GM18511 (cell line): Measurements from ENCODE around the gene SCAND1.
"Not testable (repeated sequence)": the region's sequence is repeated elsewhere in the genome, so short reads cannot be mapped to it uniquely, and the experiment has no call there.

ENCODE experiments used
- ATAC-seq: cut with Tn5 transposase; IDR thresholded peaks from one replicate; pipeline ENCODE4 v1.9.1; 2021; ENCODE audit warnings: mild to moderate bottlenecking, moderate library complexity; ENCODE audit not compliant: unreplicated experiment

The SCAND1 gene

GRCh38 chr20:35954200-35954906 is at the start of gene SCAND1:
Gene SCAND1, minus strand, starts transcription at chr20:35954502. Its CDS starts 218 bp downstream, at chr20:35954284.
- ATAC-seq, result peak; percentile 89

- ATAC-seq, result no peak
These were observed 49.7 kb upstream of the SCAND1 start for GRCh38 chr20:36004045-36004444.

DNA sequence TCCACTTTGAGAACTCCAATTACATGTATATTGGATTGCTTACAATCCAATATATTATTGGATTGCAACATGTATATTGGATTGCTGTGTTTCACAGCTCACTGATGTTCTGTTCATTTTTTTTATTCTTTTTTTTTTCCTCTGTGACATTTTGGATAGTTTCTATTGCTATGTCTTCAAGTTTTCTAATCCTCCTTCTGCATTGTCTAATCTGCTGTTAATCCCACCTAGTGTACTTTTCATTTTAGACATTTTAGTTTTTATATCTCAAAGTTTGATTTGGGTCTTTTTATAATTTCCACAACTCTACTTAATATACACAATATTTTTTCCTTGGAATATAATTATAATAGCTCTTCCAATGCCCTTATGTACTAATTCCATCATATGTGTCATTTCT is 48.6 kb upstream of the SCAND1 start:
- ATAC-seq, result no peak

GRCh38 chr20:36001331-36001730 is 47.0 kb upstream of the SCAND1 start:
- ATAC-seq, result not testable (repeated sequence)

- ATAC-seq, result not testable (repeated sequence)
These were observed 42.2 kb upstream of the SCAND1 start for GRCh38 chr20:35996492-35996891.

DNA sequence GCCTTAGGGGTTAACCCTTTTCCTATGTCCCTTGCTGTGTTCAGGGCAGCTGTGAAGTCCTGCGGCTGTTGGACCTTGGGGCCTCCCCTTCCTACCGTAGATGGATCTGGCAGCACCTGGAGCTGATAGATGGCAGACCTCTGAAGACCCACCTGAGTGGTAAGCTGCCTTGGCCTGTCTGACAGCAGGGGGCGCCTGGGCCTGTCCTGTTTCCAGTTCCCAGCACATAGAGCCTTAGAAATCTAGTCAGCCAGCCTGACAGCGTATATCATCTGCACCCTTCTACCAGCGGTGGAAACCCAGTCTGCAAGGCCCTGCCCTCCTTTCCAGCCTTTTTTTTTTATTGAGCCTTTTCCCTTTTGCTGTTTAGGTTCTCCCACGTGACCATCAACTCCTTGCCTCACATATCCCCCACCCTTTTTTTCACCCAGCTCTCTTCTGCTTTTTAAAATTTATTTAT is 40.7 kb upstream of the SCAND1 start:
- ATAC-seq, result no peak

DNA sequence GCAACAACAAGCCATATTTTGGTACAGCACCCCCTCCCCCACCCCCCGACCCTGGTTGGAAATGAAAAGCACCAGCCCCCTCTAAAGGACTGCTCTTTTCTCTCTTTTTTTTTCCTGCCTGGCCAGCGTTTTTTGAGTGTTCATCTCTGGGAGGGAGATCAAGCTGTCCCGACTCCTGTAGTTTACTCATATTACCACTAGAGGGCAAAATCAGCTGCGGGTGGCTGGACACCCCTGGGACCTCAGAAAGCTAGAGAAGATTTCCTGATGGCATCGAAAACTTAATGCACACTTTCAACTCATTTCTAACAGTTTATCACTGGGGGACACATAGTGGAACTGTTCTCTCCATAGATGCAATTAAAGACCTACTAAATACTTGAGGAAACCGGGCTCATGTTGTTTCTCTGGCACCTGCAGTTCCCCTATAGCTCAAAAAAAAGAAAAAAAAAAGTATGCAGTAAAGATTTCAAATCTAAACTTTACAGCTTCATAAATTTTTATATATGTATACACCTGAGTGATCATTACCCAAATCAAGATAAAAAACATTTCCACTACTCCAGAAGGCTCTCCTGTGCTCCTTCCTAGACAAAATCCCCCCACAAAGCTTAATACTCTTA is 38.5 kb upstream of the SCAND1 start:
- ATAC-seq, result no peak

DNA sequence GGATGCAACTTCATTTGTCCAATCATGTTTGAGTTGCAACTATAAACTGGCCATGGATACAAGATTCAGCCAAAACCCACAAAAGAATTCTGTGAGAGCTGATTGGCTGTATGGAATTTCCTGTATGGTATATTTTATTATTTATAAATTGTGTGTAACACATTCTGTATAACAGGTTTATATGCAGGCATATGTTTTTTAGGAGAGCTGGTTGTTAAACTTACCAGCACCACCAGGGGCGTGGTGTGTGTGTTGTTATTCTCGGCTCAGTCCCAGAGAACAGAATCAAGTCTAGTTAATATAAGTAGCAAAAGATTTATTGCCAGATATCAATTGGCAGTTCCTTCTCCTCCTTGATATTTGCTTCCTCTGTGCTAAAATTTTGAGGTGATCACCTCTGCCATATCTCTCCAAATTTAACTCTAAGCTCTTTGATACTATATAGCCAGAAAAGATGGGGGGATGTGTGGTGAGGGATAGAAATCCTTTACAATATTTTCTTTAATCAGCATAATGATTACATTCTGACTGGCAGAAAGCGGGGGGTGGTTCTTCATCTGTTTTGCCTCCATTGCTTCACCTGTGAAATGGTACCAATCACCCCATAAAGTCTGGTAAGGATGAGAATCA is 37.0 kb upstream of the SCAND1 start:
- no peak for ATAC-seq

DNA sequence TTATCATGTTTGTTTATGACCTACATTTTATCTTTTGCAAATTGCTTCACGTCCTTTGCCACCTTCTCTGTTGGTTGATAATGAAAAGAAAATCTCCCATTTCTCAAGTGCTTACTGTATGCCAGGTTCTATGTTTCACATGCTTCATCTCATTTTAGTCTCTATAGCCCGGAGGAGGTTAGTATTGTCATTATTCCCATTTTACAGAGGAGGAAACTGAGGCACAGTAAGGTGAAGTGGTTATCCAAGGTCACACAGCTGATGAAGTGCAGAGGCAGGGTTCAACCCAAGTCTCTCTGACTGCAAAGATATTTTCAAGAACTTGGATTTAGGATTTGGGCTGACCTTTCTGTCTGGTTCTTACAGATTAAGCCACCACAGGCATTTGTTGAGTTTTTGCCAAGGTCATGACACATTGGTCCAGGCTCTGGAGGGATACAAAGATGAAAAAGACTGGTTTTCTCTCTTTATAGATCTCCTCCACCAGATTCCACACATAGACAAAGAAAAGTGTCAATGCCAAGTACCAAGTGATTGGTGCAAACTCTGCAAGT is 34.7 kb upstream of the SCAND1 start:
- ATAC-seq, result no peak

DNA sequence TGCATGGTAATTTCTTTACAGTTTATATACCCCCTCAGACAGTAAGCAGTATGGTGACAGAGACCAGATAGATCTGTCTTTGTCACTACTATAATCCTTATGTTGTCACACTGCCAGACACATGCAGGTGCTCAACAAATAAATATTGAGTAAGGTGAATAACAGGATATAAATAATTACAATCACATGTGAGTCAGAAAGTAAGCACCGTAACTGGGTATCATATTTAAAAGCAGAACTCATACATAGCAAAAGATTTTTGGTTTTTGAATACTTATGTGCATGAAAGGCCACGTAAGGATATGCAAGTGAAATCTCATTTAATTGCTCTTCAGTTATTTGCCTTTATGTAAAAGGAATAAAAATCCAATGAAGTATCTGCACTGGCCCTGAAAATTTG is 31.5 kb upstream of the SCAND1 start:
- ATAC-seq, result no peak

DNA sequence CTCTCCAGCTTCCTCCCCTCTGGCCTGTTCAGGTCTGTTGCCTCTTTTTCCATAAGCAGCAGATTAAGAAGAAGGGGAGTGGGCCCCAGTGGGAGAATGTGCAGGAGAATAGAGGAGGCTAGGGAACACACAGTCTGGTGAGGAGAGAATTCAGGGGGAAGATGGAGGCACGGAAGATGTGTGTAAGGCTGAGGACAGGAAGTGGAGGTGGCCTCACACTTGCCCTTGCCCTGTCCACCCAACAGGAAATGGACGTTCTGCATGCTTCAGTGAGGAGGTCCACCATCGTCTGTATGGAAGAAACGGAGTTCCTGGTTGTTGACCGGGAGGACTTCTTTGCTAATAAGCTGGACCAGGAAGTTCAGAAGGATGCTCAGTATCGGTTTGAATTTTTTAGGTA is 30.1 kb upstream of the SCAND1 start:
- no peak for ATAC-seq

DNA sequence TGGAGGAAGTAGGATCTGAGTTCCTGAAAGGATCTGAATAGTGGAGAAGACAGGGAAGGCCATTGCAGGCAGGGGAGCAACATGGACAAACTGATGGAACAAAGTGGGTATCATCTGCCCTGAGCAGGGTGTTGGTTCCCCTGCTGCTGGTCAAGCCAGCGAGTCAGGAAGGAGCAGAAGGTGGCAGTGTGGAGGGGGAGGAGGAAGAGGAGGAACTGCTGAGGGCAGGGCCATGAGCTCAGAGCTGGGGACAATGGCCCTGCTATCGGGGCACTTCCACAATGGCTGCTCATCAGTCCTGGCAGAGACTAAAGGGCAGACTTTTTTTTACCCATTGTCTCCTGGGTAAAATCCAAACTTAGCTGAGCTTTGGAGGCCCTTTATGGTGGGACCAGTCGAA is 27.7 kb upstream of the SCAND1 start:
- ATAC-seq, result no peak

DNA sequence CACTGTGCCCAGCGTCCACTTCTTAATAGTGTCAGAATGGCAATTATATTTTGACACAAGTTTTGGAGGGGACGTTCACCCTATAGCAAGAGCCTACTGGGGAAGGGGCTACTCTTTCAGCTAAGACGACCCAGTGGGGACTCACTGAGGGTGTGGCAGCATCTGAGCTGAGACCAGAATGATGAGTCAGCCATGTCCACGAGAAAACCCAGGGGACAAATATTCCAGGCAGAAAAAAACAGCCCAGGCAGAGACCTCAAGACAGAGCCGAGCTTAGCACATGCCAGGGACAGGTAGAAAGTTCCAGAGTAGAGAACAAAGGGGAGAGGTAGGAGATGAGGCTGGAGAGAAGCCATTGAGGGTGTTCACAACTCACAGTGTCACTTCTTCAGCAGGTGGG is 25.2 kb upstream of the SCAND1 start:
- no peak for ATAC-seq

DNA sequence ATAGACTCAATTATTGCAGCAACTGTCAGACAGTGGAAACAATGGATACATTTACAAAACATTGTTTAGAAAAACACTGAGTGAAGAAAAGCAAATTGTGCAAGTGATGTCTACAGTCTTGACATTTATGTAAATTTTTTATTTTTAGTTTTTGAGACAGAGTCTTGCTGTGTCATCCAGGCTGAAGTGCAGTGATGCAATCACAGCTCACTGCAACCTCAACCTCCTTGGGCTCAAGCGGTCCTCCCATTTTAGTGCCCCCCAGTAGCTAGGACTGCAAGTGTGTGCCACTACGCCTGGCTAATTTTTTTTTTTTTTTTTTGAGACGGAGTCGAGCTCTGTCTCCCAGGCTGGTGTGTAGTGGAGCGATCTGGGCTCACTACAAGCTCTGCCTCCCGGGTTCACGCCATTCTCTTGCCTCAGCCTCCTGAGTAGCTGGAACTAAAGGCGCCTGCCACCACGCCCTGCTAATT is 23.8 kb upstream of the SCAND1 start:
- ATAC-seq, result no peak

DNA sequence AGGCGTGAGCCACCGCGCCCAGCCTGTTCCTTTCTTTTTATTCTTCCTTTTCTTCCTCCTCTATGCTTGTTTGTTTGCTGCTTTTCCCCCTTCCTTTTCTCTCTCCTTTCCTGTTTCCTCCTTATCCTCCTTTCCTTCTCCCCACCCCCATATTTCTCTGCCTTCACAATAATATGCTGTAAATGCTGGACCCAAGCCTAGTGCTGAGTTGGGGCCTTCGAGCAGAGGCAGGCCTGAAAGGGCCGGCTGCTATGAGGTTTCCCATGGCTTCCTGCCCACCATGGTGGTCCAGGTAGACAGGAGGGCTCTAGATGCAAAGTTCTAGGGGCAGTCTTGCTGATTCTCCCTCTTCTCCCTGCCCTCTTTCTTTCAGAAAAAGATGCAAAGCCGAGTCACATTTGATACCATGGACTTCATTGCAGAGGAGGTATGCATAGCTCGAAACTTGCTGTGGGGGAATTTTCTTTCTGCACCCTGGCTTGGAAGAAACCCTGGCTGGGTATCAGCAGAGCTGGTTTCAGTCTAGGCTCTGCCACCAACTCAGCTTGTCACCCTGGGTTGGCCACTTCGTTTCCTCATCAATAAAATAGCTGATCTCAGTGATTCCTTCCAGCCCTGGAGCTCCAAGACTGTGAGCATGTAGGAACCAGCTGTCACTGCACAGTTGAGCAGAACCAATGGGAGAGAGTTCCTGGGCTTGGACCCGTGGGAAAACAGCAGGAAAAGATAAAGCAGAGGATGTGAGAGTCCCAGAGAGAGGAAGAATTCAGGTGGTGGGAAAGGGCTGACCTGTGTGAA is 21.5 kb upstream of the SCAND1 start:
- ATAC-seq, result no peak

- ATAC-seq, result no peak
These were observed 20.0 kb upstream of the SCAND1 start for GRCh38 chr20:35974256-35974655.

GRCh38 chr20:35972462-35972861 is 18.2 kb upstream of the SCAND1 start:
- ATAC-seq, result no peak

DNA sequence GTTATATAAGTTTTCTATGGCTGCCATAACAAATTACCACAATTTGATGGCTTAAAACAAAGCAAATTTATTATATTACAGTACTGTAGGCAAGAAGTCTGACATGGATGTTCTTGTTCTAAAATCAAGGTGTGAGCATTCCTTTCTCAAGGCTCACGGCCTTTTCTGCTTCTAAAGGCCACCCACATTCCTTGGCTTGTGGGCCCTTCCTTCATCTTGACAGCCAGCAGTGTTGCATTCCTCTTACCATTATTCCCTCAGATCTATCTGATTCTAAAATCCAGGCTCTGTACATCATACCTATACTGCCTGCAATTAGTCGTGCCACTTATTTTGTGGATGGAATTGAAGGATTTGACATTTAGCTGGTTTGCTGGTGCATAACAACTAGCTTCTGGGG is 17.7 kb upstream of the SCAND1 start:
- no peak for ATAC-seq

GRCh38 chr20:35968930-35969329 is 14.6 kb upstream of the SCAND1 start:
- ATAC-seq, result no peak

GRCh38 chr20:35967979-35968640 is 13.8 kb upstream of the SCAND1 start, which contains the start of gene CNBD2:
Gene CNBD2, plus strand, starts transcription at chr20:35968590. Its CDS starts 173 bp downstream, at chr20:35968763.
- ATAC-seq, result no peak
